ENCODE measurements around the gene FBXO30.

Gene FBXO30

DNA sequence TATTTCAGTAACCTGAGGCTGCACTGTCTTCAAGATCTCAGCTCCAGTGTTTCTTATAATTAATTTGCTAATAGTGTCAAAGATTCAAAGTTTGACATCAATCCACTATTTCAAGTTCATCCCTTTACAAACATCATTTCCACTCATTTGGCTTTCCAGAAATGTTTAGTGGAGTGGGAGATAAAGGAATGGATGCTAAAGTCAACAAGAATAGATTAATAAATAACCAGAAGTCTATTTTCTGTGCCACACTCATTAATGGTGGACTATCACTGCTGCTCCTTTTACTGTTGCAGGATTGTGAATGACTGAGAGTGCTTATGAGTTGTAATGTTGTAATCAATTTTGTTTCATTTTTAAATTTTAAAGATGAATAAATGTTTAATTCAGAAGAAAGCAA is 50.9 kb downstream of the FBXO30 start:
- TF ChIP-seq, protein P1, sequence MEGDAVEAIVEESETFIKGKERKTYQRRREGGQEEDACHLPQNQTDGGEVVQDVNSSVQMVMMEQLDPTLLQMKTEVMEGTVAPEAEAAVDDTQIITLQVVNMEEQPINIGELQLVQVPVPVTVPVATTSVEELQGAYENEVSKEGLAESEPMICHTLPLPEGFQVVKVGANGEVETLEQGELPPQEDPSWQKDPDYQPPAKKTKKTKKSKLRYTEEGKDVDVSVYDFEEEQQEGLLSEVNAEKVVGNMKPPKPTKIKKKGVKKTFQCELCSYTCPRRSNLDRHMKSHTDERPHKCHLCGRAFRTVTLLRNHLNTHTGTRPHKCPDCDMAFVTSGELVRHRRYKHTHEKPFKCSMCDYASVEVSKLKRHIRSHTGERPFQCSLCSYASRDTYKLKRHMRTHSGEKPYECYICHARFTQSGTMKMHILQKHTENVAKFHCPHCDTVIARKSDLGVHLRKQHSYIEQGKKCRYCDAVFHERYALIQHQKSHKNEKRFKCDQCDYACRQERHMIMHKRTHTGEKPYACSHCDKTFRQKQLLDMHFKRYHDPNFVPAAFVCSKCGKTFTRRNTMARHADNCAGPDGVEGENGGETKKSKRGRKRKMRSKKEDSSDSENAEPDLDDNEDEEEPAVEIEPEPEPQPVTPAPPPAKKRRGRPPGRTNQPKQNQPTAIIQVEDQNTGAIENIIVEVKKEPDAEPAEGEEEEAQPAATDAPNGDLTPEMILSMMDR (IDR thresholded peaks at IDR 0.05; ENCODE audit: low read depth, low read length, missing control alignments) = no peak
- H3K4me3 ChIP-seq (ENCODE audit: low read depth, low read length) = no peak overlapping the region
- no peak for DNase-seq (ENCODE audit: low read depth)

DNA sequence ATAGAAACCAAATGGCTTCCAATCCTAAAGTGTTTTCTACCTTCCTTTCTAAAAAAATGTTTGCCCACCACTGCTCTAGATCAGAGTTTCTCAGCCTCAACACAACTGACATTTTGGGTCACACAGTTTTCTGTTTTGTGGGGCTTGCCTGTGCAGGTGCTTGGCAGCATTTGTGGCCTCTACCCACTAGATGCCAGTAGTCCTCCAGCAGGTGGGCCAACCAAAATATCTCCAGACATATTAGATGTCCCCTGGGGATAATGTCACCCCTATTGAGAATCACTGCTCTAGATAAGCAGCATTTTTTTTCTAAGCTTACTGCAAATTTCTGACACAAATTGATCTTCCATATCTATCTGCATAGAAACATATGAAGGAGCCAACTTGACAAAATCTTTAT is 53.0 kb downstream of the FBXO30 start:
- TF ChIP-seq, protein P1 (IDR thresholded peaks at IDR 0.05; ENCODE audit: low read depth, low read length, missing control alignments) = peak; percentile 49
- DNase-seq (ENCODE audit: low read depth) = no peak
- H3K4me3 ChIP-seq (ENCODE audit: low read depth, low read length) = no peak overlapping the region

DNA sequence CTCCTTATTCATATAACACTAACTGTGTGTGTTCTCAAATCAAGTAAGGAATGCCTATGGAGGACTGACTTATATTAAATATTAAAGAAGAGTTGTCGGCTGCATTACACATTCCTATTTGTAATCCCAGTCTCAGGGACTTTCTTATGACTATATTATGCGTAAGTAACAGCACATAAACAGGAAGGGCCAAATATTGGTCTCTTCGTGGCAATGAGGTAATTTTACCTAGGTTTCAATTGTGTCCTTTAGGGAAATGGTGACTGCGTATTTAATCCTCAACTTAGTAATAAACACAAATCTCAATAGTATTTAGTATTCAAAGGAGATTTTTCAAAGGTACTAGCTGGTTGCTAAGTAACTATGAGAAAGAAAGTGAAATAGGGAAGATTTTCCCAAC is 56.5 kb downstream of the FBXO30 start:
- H3K4me3 ChIP-seq (ENCODE audit: low read depth, low read length) = no peak overlapping the region
- TF ChIP-seq, protein P1 (IDR thresholded peaks at IDR 0.05; ENCODE audit: low read depth, low read length, missing control alignments) = no peak

DNA sequence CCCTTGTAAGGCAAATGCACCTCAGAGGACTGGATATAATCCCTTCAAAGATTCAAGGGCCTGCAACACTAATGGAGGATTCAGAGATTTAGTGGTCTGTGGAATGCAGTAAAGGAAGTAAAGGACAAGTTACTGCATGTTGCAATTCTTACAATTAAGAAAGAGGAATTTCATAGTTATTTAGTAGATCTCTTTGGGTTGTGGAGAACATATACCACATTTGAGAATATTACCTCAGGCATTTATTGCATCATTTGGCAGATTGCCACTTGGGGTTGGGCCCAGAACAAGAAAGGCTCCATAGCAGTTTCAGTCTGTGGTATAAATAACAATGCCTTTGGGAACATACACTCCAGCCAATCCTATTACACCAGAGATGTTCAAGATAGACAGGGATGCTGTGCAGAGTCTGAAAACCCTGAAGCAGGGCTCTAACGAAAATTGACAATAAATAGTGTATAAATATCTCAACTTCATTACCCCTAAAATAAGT is 58.4 kb downstream of the FBXO30 start:
- DNase-seq (ENCODE audit: low read depth) = no peak
- no peak overlapping the region for H3K4me3 ChIP-seq (ENCODE audit: low read depth, low read length)
- TF ChIP-seq, protein P1 (IDR thresholded peaks at IDR 0.05; ENCODE audit: low read depth, low read length, missing control alignments) = no peak

More for the DNA sequence above, 56.5 kb downstream of the FBXO30 start:
- DNase-seq (ENCODE audit: low read depth) = no peak

DNA sequence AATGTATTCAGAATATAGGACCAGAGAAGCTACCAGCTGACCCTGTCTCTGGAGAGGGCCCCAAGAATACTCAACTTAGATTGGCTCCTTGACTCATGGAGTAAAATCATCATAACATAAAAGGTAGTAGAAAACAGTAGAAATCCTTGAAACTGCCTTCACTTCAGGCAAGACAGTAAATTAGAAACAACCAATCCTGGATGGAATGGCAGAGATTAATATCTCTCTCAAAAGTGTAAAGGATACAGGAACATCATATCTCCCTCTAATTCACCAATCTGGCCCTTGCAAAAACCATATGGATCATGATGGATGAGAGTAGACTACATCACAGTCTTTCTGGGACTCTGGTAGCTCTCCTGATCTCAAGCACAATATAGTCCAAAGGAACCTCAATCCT is 58.9 kb downstream of the FBXO30 start:
- H3K4me3 ChIP-seq (ENCODE audit: low read depth, low read length) = no peak overlapping the region
- TF ChIP-seq, protein P1 (IDR thresholded peaks at IDR 0.05; ENCODE audit: low read depth, low read length, missing control alignments) = no peak
- DNase-seq (ENCODE audit: low read depth) = no peak

DNA sequence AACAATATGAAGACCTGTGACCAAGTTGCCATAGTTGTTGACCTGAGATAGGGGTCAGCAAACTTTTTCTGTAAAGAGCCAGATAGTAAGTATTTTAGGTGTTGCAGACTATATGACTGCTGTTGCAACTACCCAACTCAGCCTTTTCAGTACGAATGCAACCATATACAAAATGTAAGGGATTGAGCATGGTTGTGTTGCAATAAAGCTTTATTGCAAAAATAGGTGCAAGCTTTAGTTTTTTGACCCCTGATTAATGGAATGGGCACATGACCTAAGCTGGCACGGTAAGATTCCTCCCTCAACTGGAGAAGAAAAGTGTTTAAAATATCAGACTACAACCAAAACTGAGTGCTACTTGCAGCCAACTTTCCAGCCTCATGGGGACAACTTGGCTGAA is 62.0 kb downstream of the FBXO30 start:
- no peak for DNase-seq (ENCODE audit: low read depth)
- no peak overlapping the region for H3K4me3 ChIP-seq (ENCODE audit: low read depth, low read length)
- TF ChIP-seq, protein P1 (IDR thresholded peaks at IDR 0.05; ENCODE audit: low read depth, low read length, missing control alignments) = no peak

DNA sequence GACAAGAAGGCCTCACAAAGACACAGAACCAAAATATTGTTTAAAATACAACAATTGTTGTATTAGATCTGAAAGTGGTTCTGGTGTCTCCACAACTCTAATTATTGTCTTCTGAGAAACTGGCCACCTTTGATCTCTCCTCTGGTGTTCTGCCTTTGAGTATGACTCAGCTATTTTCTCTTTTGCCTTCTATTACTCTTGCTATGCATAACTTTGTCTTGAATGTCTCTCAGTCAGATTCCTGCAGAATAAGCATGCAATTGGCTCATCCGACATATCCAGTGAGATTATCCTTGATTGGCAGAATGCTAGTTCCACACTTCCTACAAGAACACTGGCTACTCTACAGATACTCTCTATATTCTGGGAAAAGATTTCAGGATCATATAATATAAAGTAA is 65.0 kb downstream of the FBXO30 start:
- DNase-seq (ENCODE audit: low read depth) = no peak
- TF ChIP-seq, protein P1 (IDR thresholded peaks at IDR 0.05; ENCODE audit: low read depth, low read length, missing control alignments) = no peak
- no peak overlapping the region for H3K4me3 ChIP-seq (ENCODE audit: low read depth, low read length)
